MM.1S (cell line): ENCODE data around the gene UBE2S.
"Not testable (repeated sequence)": the region's sequence is repeated elsewhere in the genome, so short reads cannot be mapped to it uniquely, and the experiment has no call there.

Source experiments
- DNase-seq: peaks from one replicate; pipeline ENCODE4 v3.0.0-alpha.2; 2015
- H2AFZ ChIP-seq: fragments of 300-600 bp; sonication (generic); 2 replicates; pipeline ENCODE4 v1.6.0; 2016; ENCODE audit warnings: antibody characterized with exemption, low read length
- H3F3A ChIP-seq: fragments of 300-600 bp; sonication (generic); 2 replicates; pipeline ENCODE4 v1.6.1; 2016; ENCODE audit warnings: mild to moderate bottlenecking, antibody characterized with exemption, low read length, moderate library complexity, mixed read lengths; ENCODE audit not compliant: insufficient read depth
- H3K27ac ChIP-seq: fragments of 300-600 bp; sonication (generic); 2 replicates; pipeline ENCODE4 v1.5.1; 2016; ENCODE audit warnings: mild to moderate bottlenecking, low read length
- H3K27me3 ChIP-seq: fragments of 300-600 bp; sonication (generic); replicated peaks from 2 replicates; pipeline ENCODE4 v1.6.0; 2016; ENCODE audit warnings: low read length; ENCODE audit not compliant: insufficient read depth
- H3K36me3 ChIP-seq: fragments of 300-600 bp; sonication (generic); replicated peaks from 2 replicates; pipeline ENCODE4 v1.6.1; 2016; ENCODE audit warnings: mild to moderate bottlenecking, low read length, mixed read lengths; ENCODE audit not compliant: insufficient read depth
- H3K4me1 ChIP-seq: fragments of 300-600 bp; sonication (generic); 2 replicates; pipeline ENCODE4 v1.6.1; 2016; ENCODE audit warnings: low read length, mixed read lengths
- H3K4me2 ChIP-seq: fragments of 300-600 bp; sonication (generic); 2 replicates; pipeline ENCODE4 v1.6.0; 2016; ENCODE audit warnings: low read depth, low read length
- H3K4me3 ChIP-seq: fragments of 300-600 bp; sonication (generic); 2 replicates; pipeline ENCODE4 v1.5.1; 2016; ENCODE audit warnings: low read length, mixed read lengths
- H3K79me2 ChIP-seq: fragments of 300-600 bp; sonication (generic); 2 replicates; pipeline ENCODE4 v1.6.1; 2016; ENCODE audit warnings: mixed run types, low read length, mixed read lengths
- H3K9ac ChIP-seq: fragments of 300-600 bp; sonication (generic); 2 replicates; pipeline ENCODE4 v1.6.1; 2016; ENCODE audit warnings: low read length, mixed read lengths
- H3K9me2 ChIP-seq: fragments of 300-600 bp; sonication (generic); replicated peaks from 2 replicates; pipeline ENCODE4 v1.6.1; 2016; ENCODE audit warnings: mild to moderate bottlenecking, low read length, mixed read lengths; ENCODE audit not compliant: insufficient read depth
- H3K9me3 ChIP-seq: fragments of 300-600 bp; sonication (generic); replicated peaks from 2 replicates; pipeline ENCODE4 v1.6.1; 2016; ENCODE audit warnings: mild to moderate bottlenecking, low read length, mixed read lengths; ENCODE audit not compliant: insufficient read depth
- H4K20me1 ChIP-seq: fragments of 300-600 bp; sonication (generic); 2 replicates; pipeline ENCODE4 v1.6.1; 2016; ENCODE audit warnings: mild to moderate bottlenecking, low read length, moderate library complexity, mixed read lengths; ENCODE audit not compliant: insufficient read depth
- EZH2 ChIP-seq: fragments of 300-600 bp; sonication (generic); optimal IDR thresholded peaks from 2 replicates; pipeline ENCODE3; 2017; ENCODE audit warnings: low read depth, mild to moderate bottlenecking, antibody characterized with exemption, low read length, mixed read lengths
- EZH2phosphoT487 ChIP-seq: fragments of 300-600 bp; sonication (generic); IDR thresholded peaks from 2 replicates; pipeline ENCODE4 v1.6.1; 2018; ENCODE audit warnings: antibody characterized with exemption, low read length
- TF ChIP-seq, protein P1 (sequence below): fragments of 300-600 bp; sonication (generic); IDR thresholded peaks from 2 replicates; pipeline ENCODE4 v1.5.1; 2016; ENCODE audit warnings: antibody characterized with exemption, low read length, mixed read lengths

The UBE2S gene

DNA sequence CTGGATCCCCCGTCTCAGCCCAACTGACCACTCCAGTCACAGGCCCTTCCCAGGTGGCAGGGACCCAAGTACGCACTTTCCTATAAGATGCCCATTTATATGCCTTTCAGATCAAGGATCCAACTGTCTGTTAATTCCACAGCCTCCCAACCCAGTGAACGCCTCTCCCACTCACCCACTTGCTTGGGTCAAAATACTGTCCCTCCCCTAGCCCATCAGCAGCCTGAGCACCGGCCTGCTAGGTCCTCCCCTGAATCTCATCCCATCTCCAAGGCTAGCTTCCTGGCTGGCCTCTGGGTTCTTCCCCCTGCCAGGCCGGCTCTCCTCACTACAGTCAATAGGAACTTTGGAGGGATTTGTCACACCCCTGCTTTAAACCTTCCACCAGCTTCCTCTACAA is 1.9 kb downstream of the UBE2S start:
- no peak overlapping the region for H3K9ac ChIP-seq
- H3K9me2 ChIP-seq = no peaks in the 10 kb centered on the region
- no peaks in the 10 kb centered on the region for H3K27me3 ChIP-seq
- no peaks in the 10 kb centered on the region for H3K9me3 ChIP-seq
- peak overlapping the region; percentile 98 for H3K4me2 ChIP-seq
- H3K36me3 ChIP-seq = peaks cover 21% of the 10 kb centered on the region
- H3K79me2 ChIP-seq = peaks cover 46% of the 10 kb centered on the region
- H3K4me1 ChIP-seq = peaks cover 20% of the 10 kb centered on the region
- DNase-seq = no peak
- H4K20me1 ChIP-seq = peaks cover 20% of the 10 kb centered on the region
- H2AFZ ChIP-seq = no peak overlapping the region
- TF ChIP-seq EZH2 = no peak
- TF ChIP-seq, protein P1, sequence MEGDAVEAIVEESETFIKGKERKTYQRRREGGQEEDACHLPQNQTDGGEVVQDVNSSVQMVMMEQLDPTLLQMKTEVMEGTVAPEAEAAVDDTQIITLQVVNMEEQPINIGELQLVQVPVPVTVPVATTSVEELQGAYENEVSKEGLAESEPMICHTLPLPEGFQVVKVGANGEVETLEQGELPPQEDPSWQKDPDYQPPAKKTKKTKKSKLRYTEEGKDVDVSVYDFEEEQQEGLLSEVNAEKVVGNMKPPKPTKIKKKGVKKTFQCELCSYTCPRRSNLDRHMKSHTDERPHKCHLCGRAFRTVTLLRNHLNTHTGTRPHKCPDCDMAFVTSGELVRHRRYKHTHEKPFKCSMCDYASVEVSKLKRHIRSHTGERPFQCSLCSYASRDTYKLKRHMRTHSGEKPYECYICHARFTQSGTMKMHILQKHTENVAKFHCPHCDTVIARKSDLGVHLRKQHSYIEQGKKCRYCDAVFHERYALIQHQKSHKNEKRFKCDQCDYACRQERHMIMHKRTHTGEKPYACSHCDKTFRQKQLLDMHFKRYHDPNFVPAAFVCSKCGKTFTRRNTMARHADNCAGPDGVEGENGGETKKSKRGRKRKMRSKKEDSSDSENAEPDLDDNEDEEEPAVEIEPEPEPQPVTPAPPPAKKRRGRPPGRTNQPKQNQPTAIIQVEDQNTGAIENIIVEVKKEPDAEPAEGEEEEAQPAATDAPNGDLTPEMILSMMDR = no peak
- no peak for TF ChIP-seq EZH2phosphoT487
- H3K4me3 ChIP-seq = peak overlapping the region; percentile 89
- H3K27ac ChIP-seq = no peak overlapping the region
- peaks cover 34% of the 10 kb centered on the region for H3F3A ChIP-seq

DNA sequence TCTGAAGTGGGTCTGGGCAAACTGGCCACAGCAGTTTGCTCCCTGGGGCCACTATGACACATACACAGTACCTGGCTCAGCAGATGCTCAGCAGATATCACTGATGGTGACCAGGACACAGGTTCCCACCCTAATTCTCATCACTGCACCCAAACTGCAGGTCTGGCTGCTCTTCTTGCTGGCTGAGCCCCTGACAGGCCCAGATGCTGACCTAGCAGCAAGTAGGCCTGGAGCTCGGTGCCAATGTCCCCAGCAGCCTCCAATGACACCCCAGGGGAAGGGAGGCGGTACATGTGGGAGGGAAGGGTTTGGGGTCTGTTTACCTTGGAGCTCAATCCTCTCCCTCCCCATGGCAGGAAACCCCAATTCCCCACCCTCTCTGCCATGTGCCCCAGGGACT is 5.1 kb downstream of the UBE2S start:
- H2AFZ ChIP-seq = no peak overlapping the region
- H3K4me2 ChIP-seq = no peak overlapping the region
- peaks cover 14% of the 10 kb centered on the region for H3K4me1 ChIP-seq
- peaks cover 21% of the 10 kb centered on the region for H3K36me3 ChIP-seq
- peaks cover 44% of the 10 kb centered on the region for H3F3A ChIP-seq
- no peaks in the 10 kb centered on the region for H3K9me3 ChIP-seq
- TF ChIP-seq, protein P1 = no peak
- TF ChIP-seq EZH2 (no peak), EZH2phosphoT487 (no peak)
- DNase-seq = no peak
- H3K27ac ChIP-seq = no peak overlapping the region
- no peaks in the 10 kb centered on the region for H3K9me2 ChIP-seq
- no peak overlapping the region for H3K9ac ChIP-seq
- peaks cover 20% of the 10 kb centered on the region for H4K20me1 ChIP-seq
- peaks cover 46% of the 10 kb centered on the region for H3K79me2 ChIP-seq
- H3K4me3 ChIP-seq = no peak overlapping the region
- H3K27me3 ChIP-seq = no peaks in the 10 kb centered on the region

DNA sequence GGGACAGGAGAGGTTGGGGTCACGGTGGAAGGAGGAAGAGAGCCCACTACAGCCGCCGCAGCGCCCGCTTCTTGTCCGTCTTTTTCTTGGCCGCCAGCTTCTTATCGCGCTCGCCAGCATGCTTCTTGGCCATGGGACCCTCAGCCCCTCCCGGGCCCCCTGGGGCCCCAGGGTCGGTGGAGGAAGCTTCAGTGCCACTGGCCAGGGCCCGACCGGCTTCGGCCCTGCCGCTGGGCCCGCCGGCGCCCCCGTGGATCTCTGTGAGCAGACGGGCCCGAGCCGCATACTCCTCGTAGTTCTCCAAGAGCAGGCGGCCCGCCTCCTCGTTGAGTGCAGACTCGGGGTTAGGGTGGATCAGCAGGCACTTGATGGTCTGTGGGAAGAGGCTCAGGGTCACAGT is 6.2 kb downstream of the UBE2S start:
- DNase-seq = not testable (repeated sequence)

DNA sequence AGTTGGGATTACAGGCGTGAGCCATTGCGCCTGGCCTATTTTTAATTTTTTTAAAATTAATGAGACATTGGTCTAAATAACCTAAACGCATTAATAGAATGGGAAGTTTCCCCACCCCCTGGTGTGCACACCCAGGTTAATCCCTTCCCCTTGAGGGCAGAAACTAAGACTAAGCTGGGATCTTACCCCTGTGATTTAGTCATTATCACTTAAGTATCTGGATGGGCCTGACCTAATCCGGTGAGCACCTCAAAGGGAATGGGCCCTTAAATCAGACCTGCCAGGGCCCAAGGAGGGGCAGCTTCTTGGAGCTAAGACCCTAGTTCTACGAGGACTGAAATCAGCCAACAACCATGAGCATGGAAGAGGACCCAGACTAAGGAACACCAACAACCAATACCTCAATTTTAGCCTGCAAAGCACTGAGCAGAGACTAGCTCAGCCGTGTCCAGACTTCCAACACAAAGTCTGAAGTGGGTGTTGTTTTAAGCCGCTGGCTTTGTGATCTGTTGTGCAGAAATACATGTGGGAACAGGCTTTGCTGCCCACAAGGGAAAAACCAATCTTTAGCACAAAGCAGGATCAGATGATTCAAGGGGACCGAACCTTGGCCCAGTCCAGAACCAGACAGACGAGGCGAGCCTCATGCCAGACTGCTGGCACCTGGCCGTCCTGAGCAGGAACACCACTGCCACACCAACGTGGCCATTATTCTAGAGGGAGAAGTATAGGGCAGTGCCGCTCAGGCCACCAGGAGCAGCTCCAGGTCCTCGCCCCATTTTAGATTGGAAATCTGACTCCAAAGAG is 7.1 kb downstream of the UBE2S start:
- H3K9me3 ChIP-seq = no peaks in the 10 kb centered on the region
- no peaks in the 10 kb centered on the region for H3K27me3 ChIP-seq
- TF ChIP-seq EZH2 (no peak), EZH2phosphoT487 (no peak)
- TF ChIP-seq, protein P1 = no peak
- DNase-seq = no peak
- H3K27ac ChIP-seq = no peak overlapping the region
- no peak overlapping the region for H3K9ac ChIP-seq
- peaks cover 19% of the 10 kb centered on the region for H3K36me3 ChIP-seq
- peaks cover 38% of the 10 kb centered on the region for H3F3A ChIP-seq
- H3K9me2 ChIP-seq = no peaks in the 10 kb centered on the region
- H2AFZ ChIP-seq = no peak overlapping the region
- peaks cover 26% of the 10 kb centered on the region for H3K79me2 ChIP-seq
- no peak overlapping the region for H3K4me2 ChIP-seq
- H4K20me1 ChIP-seq = peaks cover 9% of the 10 kb centered on the region
- H3K4me3 ChIP-seq = no peak overlapping the region
- peaks cover 2% of the 10 kb centered on the region; the same call in 1 of the 2 replicates for H3K4me1 ChIP-seq

More for the DNA sequence above, 6.2 kb downstream of the UBE2S start:
- Histone ChIP-seq H3F3A (peaks cover 44% of the 10 kb centered on the region), H3K79me2 (peaks cover 35% of the 10 kb centered on the region), H3K36me3 (peaks cover 20% of the 10 kb centered on the region), H4K20me1 (peaks cover 18% of the 10 kb centered on the region), H3K4me1 (peaks cover 11% of the 10 kb centered on the region)
- H2AFZ ChIP-seq, H3K9ac ChIP-seq, H3K9me3 ChIP-seq, H3K9me2 ChIP-seq, H3K4me2 ChIP-seq, H3K27ac ChIP-seq, H3K4me3 ChIP-seq, H3K27me3 ChIP-seq: not testable (repeated sequence)
